22Rv1 (cell line): ENCODE results near the gene CEP131.

ENCODE experiments used
- ZFX ChIP-seq: fragments of 450-650 bp; IDR thresholded peaks from 2 replicates; pipeline ENCODE4 v1.6.1; 2017; ENCODE audit warnings: antibody characterized with exemption, borderline replicate concordance
- TF ChIP-seq, protein P1 (sequence below): fragments of 450-650 bp; IDR thresholded peaks from 2 replicates; pipeline ENCODE4 v1.5.1; 2017; ENCODE audit warnings: mild to moderate bottlenecking

DNA sequence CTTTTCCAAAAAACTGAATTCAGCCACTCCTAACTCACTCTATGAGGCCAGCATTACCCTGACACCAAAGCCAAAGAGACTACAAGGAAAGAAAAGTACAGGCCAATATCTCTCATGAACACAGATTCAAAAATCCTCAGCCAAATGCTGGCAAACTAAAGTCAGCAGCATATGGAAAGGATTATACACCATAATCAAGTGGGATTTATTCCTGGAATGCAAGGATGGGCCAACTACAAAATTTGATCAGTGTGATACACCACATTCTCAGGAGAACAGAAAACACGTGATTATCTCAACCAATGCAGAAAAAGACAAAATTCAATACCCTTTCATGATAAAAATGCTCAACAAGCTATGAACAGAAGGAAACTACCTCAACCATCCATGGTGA, 49.0 kb downstream of the CEP131 start:
- TF ChIP-seq, protein P1, sequence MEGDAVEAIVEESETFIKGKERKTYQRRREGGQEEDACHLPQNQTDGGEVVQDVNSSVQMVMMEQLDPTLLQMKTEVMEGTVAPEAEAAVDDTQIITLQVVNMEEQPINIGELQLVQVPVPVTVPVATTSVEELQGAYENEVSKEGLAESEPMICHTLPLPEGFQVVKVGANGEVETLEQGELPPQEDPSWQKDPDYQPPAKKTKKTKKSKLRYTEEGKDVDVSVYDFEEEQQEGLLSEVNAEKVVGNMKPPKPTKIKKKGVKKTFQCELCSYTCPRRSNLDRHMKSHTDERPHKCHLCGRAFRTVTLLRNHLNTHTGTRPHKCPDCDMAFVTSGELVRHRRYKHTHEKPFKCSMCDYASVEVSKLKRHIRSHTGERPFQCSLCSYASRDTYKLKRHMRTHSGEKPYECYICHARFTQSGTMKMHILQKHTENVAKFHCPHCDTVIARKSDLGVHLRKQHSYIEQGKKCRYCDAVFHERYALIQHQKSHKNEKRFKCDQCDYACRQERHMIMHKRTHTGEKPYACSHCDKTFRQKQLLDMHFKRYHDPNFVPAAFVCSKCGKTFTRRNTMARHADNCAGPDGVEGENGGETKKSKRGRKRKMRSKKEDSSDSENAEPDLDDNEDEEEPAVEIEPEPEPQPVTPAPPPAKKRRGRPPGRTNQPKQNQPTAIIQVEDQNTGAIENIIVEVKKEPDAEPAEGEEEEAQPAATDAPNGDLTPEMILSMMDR: no peak
- no peak for TF ChIP-seq ZFX
